Parietal lobe (tissue), 1 donor: ENCODE results near the gene SLC8A3. TPM values are rescaled to one million over a fixed set of nuclear protein-coding genes. Genes with fewer than 3 reads are reported as not detected.

Experiments used
- total RNA-seq: library from RNA; depleted of rRNA; stranded (reverse); fragments of >200 nt; gene quantifications from one replicate; pipeline ENCODE4 v1.2.3, GENCODE V29; 2014

SLC8A3 gene, protein sequence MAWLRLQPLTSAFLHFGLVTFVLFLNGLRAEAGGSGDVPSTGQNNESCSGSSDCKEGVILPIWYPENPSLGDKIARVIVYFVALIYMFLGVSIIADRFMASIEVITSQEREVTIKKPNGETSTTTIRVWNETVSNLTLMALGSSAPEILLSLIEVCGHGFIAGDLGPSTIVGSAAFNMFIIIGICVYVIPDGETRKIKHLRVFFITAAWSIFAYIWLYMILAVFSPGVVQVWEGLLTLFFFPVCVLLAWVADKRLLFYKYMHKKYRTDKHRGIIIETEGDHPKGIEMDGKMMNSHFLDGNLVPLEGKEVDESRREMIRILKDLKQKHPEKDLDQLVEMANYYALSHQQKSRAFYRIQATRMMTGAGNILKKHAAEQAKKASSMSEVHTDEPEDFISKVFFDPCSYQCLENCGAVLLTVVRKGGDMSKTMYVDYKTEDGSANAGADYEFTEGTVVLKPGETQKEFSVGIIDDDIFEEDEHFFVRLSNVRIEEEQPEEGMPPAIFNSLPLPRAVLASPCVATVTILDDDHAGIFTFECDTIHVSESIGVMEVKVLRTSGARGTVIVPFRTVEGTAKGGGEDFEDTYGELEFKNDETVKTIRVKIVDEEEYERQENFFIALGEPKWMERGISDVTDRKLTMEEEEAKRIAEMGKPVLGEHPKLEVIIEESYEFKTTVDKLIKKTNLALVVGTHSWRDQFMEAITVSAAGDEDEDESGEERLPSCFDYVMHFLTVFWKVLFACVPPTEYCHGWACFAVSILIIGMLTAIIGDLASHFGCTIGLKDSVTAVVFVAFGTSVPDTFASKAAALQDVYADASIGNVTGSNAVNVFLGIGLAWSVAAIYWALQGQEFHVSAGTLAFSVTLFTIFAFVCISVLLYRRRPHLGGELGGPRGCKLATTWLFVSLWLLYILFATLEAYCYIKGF
- total RNA-seq, result 46.0 TPM

GRCh38 chr14:70188659-70189455 lies at the start of gene SLC8A3:
TSS of gene SLC8A3 (minus strand) at chr14:70188951. CDS start at chr14:70168422, 20,529 bp downstream.

Other genes with a start within 250 kb of the SLC8A3 start
- 26.6 TPM for gene COX16, start 170.7 kb upstream of the SLC8A3 start, total RNA-seq
- 26.9 TPM for gene SYNJ2BP, start 228.1 kb upstream of the SLC8A3 start, total RNA-seq